T-helper 2 cell treated with Interferon-gamma antibody and Interleukin-4, amounts not matched to agents 100 ng/mL and 5 ng/mL, for 36 hours (primary cell): ENCODE measurements around the gene FNBP1L. TPM values are rescaled to one million over a fixed set of nuclear protein-coding genes. Genes with fewer than 3 reads are reported as not detected.

Source experiments
- intact Hi-C: fragments of 100-400 bp; cut with micrococcal nuclease; formaldehyde crosslinking; loops from one replicate; pipeline ENCODE4 v1.15.1; 2023
- total RNA-seq: library from RNA; stranded (reverse); gene quantifications from 2 replicates; pipeline ENCODE4 v1.2.3, GENCODE V29; 2022

FNBP1L gene
- total RNA-seq, 1 donor from 2014 or later, result 0.39 TPM

- intact Hi-C loops, result no loop called here
Observed at GRCh38 chr1:93483606-93484005, 35.7 kb downstream of the FNBP1L start.

GRCh38 chr1:93488207-93488606, 40.3 kb downstream of the FNBP1L start:
- intact Hi-C loops, result no loop called here

- intact Hi-C loops, result no loop called here
Observed at GRCh38 chr1:93489756-93490155, 41.8 kb downstream of the FNBP1L start.

- intact Hi-C loops, result no loop called here
Observed at GRCh38 chr1:93490357-93490756, 42.4 kb downstream of the FNBP1L start.

GRCh38 chr1:93495911-93496310, 48.0 kb downstream of the FNBP1L start:
- intact Hi-C loops, result no loop called here

GRCh38 chr1:93496520-93496919, 48.6 kb downstream of the FNBP1L start:
- intact Hi-C loops, result no loop called here

- intact Hi-C loops, result no loop called here
Observed at GRCh38 chr1:93499075-93499474, 51.2 kb downstream of the FNBP1L start.

- intact Hi-C loops, result no loop called here
Observed at GRCh38 chr1:93499533-93499932, 51.6 kb downstream of the FNBP1L start.

- intact Hi-C loops, result no loop called here
Observed at GRCh38 chr1:93500275-93500674, 52.4 kb downstream of the FNBP1L start.

GRCh38 chr1:93501399-93501798, 53.5 kb downstream of the FNBP1L start:
- intact Hi-C loops, result no loop called here

- intact Hi-C loops, result no loop called here
Observed at GRCh38 chr1:93501829-93502369, 54.0 kb downstream of the FNBP1L start.

- intact Hi-C loops, result no loop called here
Observed at GRCh38 chr1:93502571-93502970, 54.7 kb downstream of the FNBP1L start.

GRCh38 chr1:93503163-93503562, 55.2 kb downstream of the FNBP1L start:
- intact Hi-C loops, result no loop called here

GRCh38 chr1:93503816-93504215, 55.9 kb downstream of the FNBP1L start:
- intact Hi-C loops, result no loop called here

- intact Hi-C loops, result no loop called here
Observed at GRCh38 chr1:93504247-93505033, 56.5 kb downstream of the FNBP1L start.

- intact Hi-C loops, result no loop called here
Observed at GRCh38 chr1:93506126-93506525, 58.2 kb downstream of the FNBP1L start.

- intact Hi-C loops, result no loop called here
Observed at GRCh38 chr1:93516164-93516563, 68.2 kb downstream of the FNBP1L start.

GRCh38 chr1:93518516-93518915, 70.6 kb downstream of the FNBP1L start:
- intact Hi-C loops, result no loop called here

GRCh38 chr1:93519199-93519829, 71.4 kb downstream of the FNBP1L start:
- intact Hi-C loops, result no loop called here

- intact Hi-C loops, result no loop called here
Observed at GRCh38 chr1:93521618-93522017, 73.7 kb downstream of the FNBP1L start.

- intact Hi-C loops, result no loop called here
Observed at GRCh38 chr1:93522721-93523120, 74.8 kb downstream of the FNBP1L start.

GRCh38 chr1:93525431-93525830, 77.5 kb downstream of the FNBP1L start:
- intact Hi-C loops, result no loop called here

- intact Hi-C loops, result no loop called here
Observed at GRCh38 chr1:93526431-93526830, 78.5 kb downstream of the FNBP1L start.
